Large intestine (tissue), 3 donors: ENCODE data around the gene FCN2. TPM values are rescaled to one million over a fixed set of nuclear protein-coding genes. Genes with fewer than 3 reads are reported as not detected.
"Not testable (repeated sequence)": the region's sequence is repeated elsewhere in the genome, so short reads cannot be mapped to it uniquely, and the experiment has no call there.

Source experiments
- DNase-seq, 2 donors: peaks; one replicate each; pipeline versions ENCODE4 v3.0.0 to v3.0.0-alpha.2; 2013
- H3K27ac ChIP-seq: one replicate; pipeline ENCODE4 v1.5.1; 2013; ENCODE audit warnings: low read length
- H3K27me3 ChIP-seq: 2 replicates; pipeline ENCODE4 v1.6.1; 2013; ENCODE audit warnings: low read length; ENCODE audit not compliant: control insufficient read depth, insufficient read depth
- H3K36me3 ChIP-seq: 2 replicates; pipeline ENCODE4 v1.6.1; 2013; ENCODE audit warnings: low read length; ENCODE audit not compliant: control insufficient read depth, insufficient read depth
- H3K4me1 ChIP-seq: one replicate; pipeline ENCODE4 v1.6.1; 2013; ENCODE audit warnings: low read length; ENCODE audit not compliant: control insufficient read depth, insufficient read depth
- H3K4me3 ChIP-seq: one replicate; pipeline ENCODE4 v1.5.1; 2013; ENCODE audit warnings: low read length
- H3K9me3 ChIP-seq: one replicate; pipeline ENCODE4 v1.6.1; 2013; ENCODE audit warnings: mild to moderate bottlenecking, low read depth, low read length, moderate library complexity; ENCODE audit not compliant: control insufficient read depth
- WGBS: methylation state at CpG from one replicate; pipeline ENCODE4 v1.1.5; 2013; ENCODE audit warnings: low lambda C conversion rate; ENCODE audit not compliant: insufficient coverage; 5-methylcytosine and 5-hydroxymethylcytosine counted together
- polyA plus RNA-seq: library from polyadenylated mRNA; unstranded; fragments of 120-200 nt; gene quantifications from one replicate; pipeline ENCODE4 v1.2.1, GENCODE V29; 2013

FCN2 gene
- polyA plus RNA-seq, 1 donor: 0.04 TPM

- DNase-seq, H3K27me3 ChIP-seq, H3K36me3 ChIP-seq, H3K27ac ChIP-seq, H3K4me3 ChIP-seq, H3K9me3 ChIP-seq, H3K4me1 ChIP-seq: not testable (repeated sequence)
- WGBS: no CpG with 5 or more reads among the region's 2 CpGs
These were observed 23.2 kb upstream of the FCN2 start for GRCh38 chr9:134857451-134857850.

GRCh38 chr9:134858051-134858841, 22.4 kb upstream of the FCN2 start:
- Histone ChIP-seq H3K36me3 (no peaks in the 10 kb centered on the region), H3K4me3 (no peak overlapping the region), H3K4me1 (no peaks in the 10 kb centered on the region), H3K9me3 (no peaks in the 10 kb centered on the region), H3K27ac (no peak overlapping the region), H3K27me3 (no peaks in the 10 kb centered on the region)
- no peak for DNase-seq
- 60% methylated on average over 1 of the region's 11 CpGs for WGBS

GRCh38 chr9:134860510-134860909, 20.1 kb upstream of the FCN2 start:
- Histone ChIP-seq H3K27ac (no peak overlapping the region), H3K4me3 (no peak overlapping the region), H3K4me1 (no peaks in the 10 kb centered on the region), H3K27me3 (no peaks in the 10 kb centered on the region), H3K9me3 (no peaks in the 10 kb centered on the region), H3K36me3 (no peaks in the 10 kb centered on the region)
- WGBS: 100% methylated on average over 3 of the region's 13 CpGs
- DNase-seq: no peak

GRCh38 chr9:134861595-134862334, 18.8 kb upstream of the FCN2 start:
- Histone ChIP-seq H3K4me1 (no peaks in the 10 kb centered on the region), H3K27ac (no peak overlapping the region), H3K27me3 (no peaks in the 10 kb centered on the region), H3K36me3 (no peaks in the 10 kb centered on the region), H3K9me3 (no peaks in the 10 kb centered on the region), H3K4me3 (no peak overlapping the region)
- 50% methylated on average over 1 of the region's 17 CpGs for WGBS
- no peak for DNase-seq

GRCh38 chr9:134863306-134863902, 17.2 kb upstream of the FCN2 start:
- no CpG with 5 or more reads among the region's 16 CpGs for WGBS
- Histone ChIP-seq H3K4me3 (no peak overlapping the region), H3K27me3 (no peaks in the 10 kb centered on the region), H3K4me1 (no peaks in the 10 kb centered on the region), H3K36me3 (no peaks in the 10 kb centered on the region), H3K9me3 (no peaks in the 10 kb centered on the region), H3K27ac (no peak overlapping the region)
- no peak for DNase-seq

GRCh38 chr9:134863941-134864820, 16.4 kb upstream of the FCN2 start:
- H3K4me1 ChIP-seq: no peaks in the 10 kb centered on the region
- no peak overlapping the region for H3K27ac ChIP-seq
- no peaks in the 10 kb centered on the region for H3K27me3 ChIP-seq
- no peaks in the 10 kb centered on the region for H3K9me3 ChIP-seq
- no CpG with 5 or more reads among the region's 28 CpGs for WGBS
- no peaks in the 10 kb centered on the region for H3K36me3 ChIP-seq
- no peak overlapping the region for H3K4me3 ChIP-seq
- no peak for DNase-seq

GRCh38 chr9:134864821-134865190, 15.8 kb upstream of the FCN2 start:
- whole genome bisulfite sequencing: no CpG with 5 or more reads among the region's 13 CpGs
- no peaks in the 10 kb centered on the region for H3K4me1 ChIP-seq
- no peaks in the 10 kb centered on the region for H3K36me3 ChIP-seq
- H3K4me3 ChIP-seq: no peak overlapping the region
- DNase-seq: no peak
- no peaks in the 10 kb centered on the region for H3K27me3 ChIP-seq
- H3K27ac ChIP-seq: no peak overlapping the region
- H3K9me3 ChIP-seq: no peaks in the 10 kb centered on the region

- DNase-seq: no peak
- H3K4me1 ChIP-seq: no peaks in the 10 kb centered on the region
- no CpG with 5 or more reads among the region's 22 CpGs for WGBS
- no peaks in the 10 kb centered on the region for H3K27me3 ChIP-seq
- no peak overlapping the region for H3K4me3 ChIP-seq
- no peaks in the 10 kb centered on the region for H3K9me3 ChIP-seq
- H3K27ac ChIP-seq: no peak overlapping the region
- no peaks in the 10 kb centered on the region for H3K36me3 ChIP-seq
These were observed 12.5 kb upstream of the FCN2 start for GRCh38 chr9:134867917-134868750.

- DNase-seq: no peak
- H3K27ac ChIP-seq: no peak overlapping the region
- no CpG with 5 or more reads among the region's 25 CpGs for WGBS
These were observed 11.7 kb upstream of the FCN2 start for GRCh38 chr9:134868751-134869553.

More at GRCh38 chr9:134868751-134869553, 11.7 kb upstream of the FCN2 start:
- Histone ChIP-seq H3K9me3 (no peaks in the 10 kb centered on the region), H3K27me3 (no peaks in the 10 kb centered on the region), H3K36me3 (no peaks in the 10 kb centered on the region), H3K4me3 (no peak overlapping the region), H3K4me1 (no peaks in the 10 kb centered on the region)
